GM21576 (cell line): ENCODE measurements around the gene IL2RA.
"Not testable (repeated sequence)": the region's sequence is repeated elsewhere in the genome, so short reads cannot be mapped to it uniquely, and the experiment has no call there.

Experiments used
- ATAC-seq: cut with Tn5 transposase; IDR thresholded peaks from one replicate; pipeline ENCODE4 v1.9.1; 2021; ENCODE audit warnings: mild to moderate bottlenecking, moderate library complexity; ENCODE audit not compliant: unreplicated experiment

Gene IL2RA

GRCh38 chr10:6018422-6018821 lies 43.7 kb downstream of the IL2RA start:
- no peak for ATAC-seq

GRCh38 chr10:6017781-6018354 lies 44.3 kb downstream of the IL2RA start:
- no peak for ATAC-seq

GRCh38 chr10:6014241-6014761 lies 47.9 kb downstream of the IL2RA start:
- ATAC-seq, result no peak

- no peak for ATAC-seq
These were observed 48.6 kb downstream of the IL2RA start for GRCh38 chr10:6013413-6014192.

DNA sequence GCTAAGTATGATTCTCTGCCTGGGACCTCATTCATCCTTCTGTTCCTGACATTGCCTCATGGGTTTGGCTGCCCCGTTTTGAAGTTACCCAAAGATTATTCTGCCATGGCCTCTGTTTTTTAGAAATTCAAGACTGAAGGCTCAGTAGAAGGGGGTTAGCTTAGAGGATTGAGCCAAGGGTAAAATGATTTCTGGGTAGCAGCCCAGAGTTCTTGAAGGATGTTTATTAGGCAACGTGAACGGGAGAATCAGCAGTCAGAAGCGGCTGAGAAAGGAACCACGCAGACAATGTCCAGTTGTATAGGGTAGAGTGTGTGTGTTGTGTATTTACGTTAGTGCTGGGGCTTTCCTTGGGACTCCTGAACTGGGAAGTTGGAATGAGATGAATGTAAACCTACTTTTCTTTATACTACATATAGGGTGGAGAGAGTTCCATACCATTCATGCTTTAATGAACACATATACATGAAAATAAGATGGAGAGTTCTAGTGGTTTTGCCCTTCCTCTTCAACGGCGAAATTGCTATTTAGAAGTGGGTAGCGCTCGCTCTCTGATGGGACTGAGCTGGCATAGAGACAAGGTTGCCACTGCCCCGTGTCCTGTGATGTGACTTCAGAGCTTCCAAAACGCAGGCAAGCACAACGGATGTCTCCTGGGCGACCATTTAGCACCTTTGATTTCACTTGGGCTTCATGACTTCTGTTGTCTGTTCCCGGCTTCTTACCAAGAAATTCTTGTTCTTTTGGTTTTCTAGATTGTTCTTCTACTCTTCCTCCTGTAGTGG lies 49.9 kb downstream of the IL2RA start:
- ATAC-seq, result no peak

DNA sequence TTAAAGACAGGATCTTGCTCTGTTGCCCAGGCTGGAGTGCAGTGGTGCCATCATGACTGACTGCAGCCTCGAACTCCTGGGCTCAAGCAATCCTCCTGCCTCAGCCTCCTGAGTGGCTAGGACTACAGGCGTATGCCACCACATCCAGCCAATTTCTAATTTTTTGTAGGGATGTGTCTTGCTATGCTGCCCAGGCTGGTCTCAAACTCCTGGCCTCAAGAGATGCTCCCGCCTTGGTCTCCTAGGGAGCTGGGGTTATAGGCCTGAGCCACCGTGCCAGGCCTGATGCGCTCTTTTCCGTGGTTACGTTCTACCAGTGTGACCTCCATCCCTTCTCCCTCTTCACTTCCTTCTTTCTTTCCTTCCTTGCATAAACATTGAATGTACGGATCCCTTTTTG lies 50.6 kb downstream of the IL2RA start:
- no peak for ATAC-seq

GRCh38 chr10:6010569-6010968 lies 51.6 kb downstream of the IL2RA start:
- ATAC-seq, result no peak

GRCh38 chr10:6009961-6010360 lies 52.2 kb downstream of the IL2RA start:
- ATAC-seq, result no peak

DNA sequence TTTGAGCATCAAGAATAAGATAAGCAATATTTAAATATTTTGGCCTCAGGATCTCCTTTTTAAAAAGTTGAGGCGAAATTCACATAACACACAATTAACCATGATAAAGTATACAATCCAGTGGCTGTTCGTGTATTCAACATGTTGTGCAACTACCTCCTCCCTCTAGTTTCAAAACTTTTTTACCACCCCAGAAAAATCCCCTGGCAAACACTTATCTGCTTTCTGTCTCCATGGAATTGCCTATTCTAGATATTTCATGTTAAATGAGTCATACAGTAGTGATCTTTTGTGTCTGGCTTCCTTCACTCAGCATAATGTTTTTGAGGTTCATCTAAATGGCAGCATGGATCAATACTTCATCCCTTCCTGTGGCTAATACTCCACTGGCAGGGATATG lies 53.0 kb downstream of the IL2RA start:
- ATAC-seq, result no peak

GRCh38 chr10:6008497-6009142 lies 53.5 kb downstream of the IL2RA start:
- ATAC-seq, result no peak

DNA sequence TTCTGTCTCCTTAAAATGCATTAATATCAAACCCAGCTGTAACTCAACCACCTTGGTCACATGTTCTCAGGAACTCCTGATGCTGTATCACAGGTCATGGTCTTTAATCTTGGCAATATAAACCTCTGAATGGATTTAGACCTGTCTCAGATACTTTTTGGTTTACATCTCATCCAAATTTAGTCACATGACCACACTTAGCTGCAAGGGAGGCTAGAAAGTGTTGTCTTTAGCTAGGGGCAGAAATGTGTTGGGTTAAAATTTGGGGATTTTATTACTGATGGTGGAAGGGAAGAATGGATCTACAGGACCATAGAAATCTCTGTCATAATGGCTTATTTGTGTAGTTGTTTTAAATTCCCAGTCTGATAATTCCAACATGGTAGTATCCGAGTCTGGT lies 55.2 kb downstream of the IL2RA start:
- no peak for ATAC-seq

DNA sequence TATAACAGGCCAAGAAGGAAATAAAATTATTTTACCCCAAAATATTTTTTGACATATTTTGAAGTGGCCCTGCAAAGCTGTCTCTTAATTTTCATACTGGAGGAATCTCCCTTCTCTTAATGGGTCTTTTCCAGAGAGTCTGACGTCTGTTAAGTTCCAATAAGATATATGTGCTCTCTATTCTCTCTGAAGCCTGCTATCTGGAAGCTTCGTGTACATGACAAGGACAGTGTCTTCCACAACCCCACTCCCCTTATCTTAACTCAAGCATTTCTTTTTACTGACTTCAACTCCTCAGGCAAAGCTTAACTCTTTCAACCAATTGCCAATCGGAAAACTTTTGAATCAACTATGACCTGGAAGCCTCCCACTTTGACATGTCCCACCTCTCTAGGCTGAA lies 55.6 kb downstream of the IL2RA start:
- no peak for ATAC-seq

- ATAC-seq, result no peak
These were observed 56.2 kb downstream of the IL2RA start for GRCh38 chr10:6005856-6006395.

DNA sequence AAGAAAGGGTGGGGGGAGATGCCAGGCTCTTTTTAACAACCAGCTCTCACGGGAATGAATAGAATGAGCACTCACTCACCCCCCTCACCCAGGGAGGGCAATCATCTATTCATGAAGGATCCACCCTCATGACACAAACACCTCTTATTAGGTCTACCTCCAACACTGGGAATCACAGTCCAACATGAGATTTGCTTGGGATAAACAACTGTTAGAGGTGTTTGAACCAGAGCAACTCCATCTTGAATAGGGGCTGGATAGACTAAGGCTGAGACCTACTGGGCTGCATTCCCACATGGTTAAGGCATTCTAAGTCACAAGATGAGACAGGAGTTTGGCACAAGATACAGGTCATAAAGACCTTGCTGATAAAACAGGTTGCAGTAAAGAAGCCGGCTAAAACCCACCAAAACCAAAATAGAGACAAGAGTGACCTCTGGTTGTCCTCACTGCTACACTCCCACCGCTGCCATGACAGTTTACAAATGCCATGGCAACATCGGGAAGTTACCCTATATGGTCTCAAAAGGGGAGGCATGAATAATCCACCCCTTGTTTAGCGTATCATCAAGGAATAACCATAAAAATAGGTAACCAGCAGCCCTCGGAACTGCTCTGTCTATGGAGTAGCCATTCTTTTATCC lies 56.9 kb downstream of the IL2RA start:
- ATAC-seq, result not testable (repeated sequence)

GRCh38 chr10:6002809-6003510 lies 59.2 kb downstream of the IL2RA start:
- no peak for ATAC-seq

DNA sequence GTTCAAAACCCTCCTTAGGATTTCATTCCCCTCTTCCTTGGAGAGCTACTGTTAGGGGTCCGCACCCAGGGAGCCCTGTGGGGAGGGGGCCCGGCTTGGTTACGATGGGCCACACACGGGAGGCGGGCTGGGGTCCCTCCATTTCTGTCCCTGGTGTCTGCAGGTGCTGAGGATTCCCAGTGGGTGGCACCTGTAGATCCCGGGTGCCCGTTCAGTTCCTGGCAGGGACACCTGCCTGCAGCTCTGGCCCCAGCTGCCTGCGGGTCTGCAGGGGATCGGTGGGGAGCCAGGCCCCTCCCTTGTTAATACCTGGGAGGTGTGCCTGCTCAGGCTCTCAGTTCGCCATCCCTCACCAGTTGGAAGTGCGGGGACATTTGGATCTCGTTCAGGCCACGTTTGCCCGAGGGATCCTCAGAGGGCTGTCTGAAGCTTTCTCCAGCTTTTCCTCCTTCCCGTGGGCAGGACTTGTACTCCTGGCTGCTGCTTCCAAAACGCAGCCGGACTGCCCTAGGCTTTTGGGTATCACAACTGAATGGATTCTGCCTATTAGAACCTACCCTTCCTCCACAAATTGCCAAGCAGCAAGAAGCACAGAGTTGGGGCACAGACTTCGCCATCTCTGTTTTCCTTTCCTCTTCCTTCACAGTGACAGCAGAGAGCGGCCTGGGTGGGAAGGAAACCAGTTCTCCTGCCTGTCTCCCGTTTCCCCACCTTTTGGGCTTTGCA lies 62.6 kb downstream of the IL2RA start:
- no peak for ATAC-seq

DNA sequence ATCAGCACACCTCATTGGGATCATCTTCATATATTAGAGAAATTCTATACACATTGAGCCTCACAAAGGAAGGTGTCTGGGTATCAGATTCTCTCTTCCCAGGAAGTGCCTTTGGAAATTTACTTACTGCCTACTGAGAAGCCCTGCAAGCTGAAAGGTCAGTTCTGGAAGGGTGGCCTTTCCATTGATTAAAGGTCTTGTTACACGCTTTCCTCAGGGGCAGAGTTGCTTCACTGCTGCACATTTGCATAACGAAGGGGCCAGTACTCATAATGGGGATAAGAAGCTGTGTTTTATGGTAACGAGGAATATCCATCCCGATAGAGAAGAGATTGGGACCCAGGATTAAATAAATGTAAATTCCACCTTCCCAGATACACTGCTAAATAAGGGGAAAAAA lies 65.5 kb downstream of the IL2RA start:
- ATAC-seq, result no peak

GRCh38 chr10:5992398-5992797 lies 69.8 kb downstream of the IL2RA start:
- ATAC-seq, result no peak

GRCh38 chr10:5991708-5992107 lies 70.5 kb downstream of the IL2RA start:
- ATAC-seq, result no peak
